GM12878 (cell line): ENCODE results near the gene LTK.

Source experiments
- CTCF ChIP-seq, 3 experiments: IDR thresholded peaks in 2 of 3; conservative IDR thresholded peaks in 1 of 3; 2 replicates each; pipeline ENCODE4 v1.5.1; 2011; ENCODE audit warnings: low read depth in 3 of 3, low read length in 3 of 3, mild to moderate bottlenecking in 3 of 3, control low read depth in 2 of 3, moderate library complexity in 2 of 3, inconsistent platforms in 1 of 3, mixed read lengths in 1 of 3; ENCODE audit not compliant: control insufficient read depth in 2 of 3, insufficient read depth in 1 of 3; ENCODE audit errors: extremely low read depth in 1 of 3
- PAX5 ChIP-seq: IDR thresholded peaks from 2 replicates; pipeline ENCODE4 v1.6.1; 2011; ENCODE audit warnings: low read depth, low read length, borderline replicate concordance
- POLR2A ChIP-seq: IDR thresholded peaks from 2 replicates; pipeline ENCODE4 v1.6.1; 2011; ENCODE audit warnings: low read depth, mild to moderate bottlenecking, low read length
- RAD51 ChIP-seq: fragments of 450-650 bp; IDR thresholded peaks from 2 replicates; pipeline ENCODE4 v1.6.1; 2016; ENCODE audit warnings: moderate library complexity, mild to moderate bottlenecking, inconsistent platforms
- REST ChIP-seq: IDR thresholded peaks from 2 replicates; pipeline ENCODE4 v1.6.1; 2012; ENCODE audit warnings: mild to moderate bottlenecking, low read depth, low read length
- SMARCA5 ChIP-seq: fragments of 450-650 bp; IDR thresholded peaks from 2 replicates; pipeline ENCODE4 v1.6.1; 2017; ENCODE audit warnings: mild to moderate bottlenecking
- TCF12 ChIP-seq: IDR thresholded peaks from 2 replicates; pipeline ENCODE4 v1.6.1; 2011; ENCODE audit warnings: low read depth, mild to moderate bottlenecking, low read length
- ZZZ3 ChIP-seq: IDR thresholded peaks from 2 replicates; pipeline ENCODE4 v1.6.1; 2011; ENCODE audit warnings: low read depth; ENCODE audit not compliant: control insufficient read depth, insufficient read length
- TF ChIP-seq, protein P1 (sequence below): IDR thresholded peaks from 2 replicates; pipeline ENCODE4 v1.6.1; 2011; ENCODE audit warnings: borderline replicate concordance, low read depth, mild to moderate bottlenecking, moderate library complexity, mixed read lengths, low read length; ENCODE audit not compliant: insufficient read depth; ENCODE audit errors: extremely low read length

DNA sequence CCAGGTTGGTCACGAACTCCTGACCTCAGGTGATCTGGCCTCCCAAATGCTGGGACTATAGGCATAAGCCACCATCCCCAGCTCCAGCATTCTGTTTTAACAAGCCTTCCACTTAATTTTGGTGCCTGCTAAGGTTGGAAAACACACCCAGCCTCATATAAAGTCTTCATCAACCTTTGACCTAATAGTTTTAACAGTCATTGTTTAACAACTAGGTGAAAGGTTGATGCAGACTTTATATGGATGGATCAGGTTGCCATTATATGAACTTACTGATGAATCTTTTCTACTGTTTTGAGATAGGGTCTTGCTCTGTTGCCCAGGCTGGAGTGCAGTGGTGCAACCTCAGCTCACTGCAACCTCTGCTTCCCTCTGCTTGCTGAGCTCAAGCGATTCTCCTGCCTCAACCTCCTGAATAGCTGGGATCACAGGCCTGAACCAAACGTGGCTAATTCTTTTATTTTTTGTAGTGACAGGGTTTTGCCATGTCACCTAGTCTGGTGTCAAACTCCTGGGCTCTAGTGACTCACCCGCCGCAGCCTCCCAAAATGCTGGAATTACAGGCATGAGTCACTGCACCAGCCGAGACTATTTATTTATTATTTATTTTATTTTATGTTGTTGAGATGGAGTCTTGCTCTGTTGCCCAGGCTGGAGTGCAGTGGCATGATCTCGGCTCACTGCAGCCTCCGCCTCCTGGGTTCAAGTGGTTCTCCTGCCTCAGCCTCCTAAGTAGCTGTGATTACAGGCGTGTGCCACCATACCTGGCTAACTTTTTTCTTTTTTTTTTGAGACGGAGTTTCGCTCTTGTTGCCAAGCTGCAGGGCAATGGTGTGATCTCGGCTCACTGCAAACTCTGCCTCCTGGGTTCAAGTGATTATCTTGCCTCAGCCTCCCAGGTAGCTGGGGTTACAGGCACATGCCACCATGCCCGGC, 33.5 kb upstream of the LTK start:
- TF ChIP-seq REST (no peak), SMARCA5 (no peak), CTCF (IDR thresholded peaks at IDR 0.05 in 2 of 3, conservative IDR thresholded peaks at IDR 0.05 in 1 of 3; ENCODE audit: control insufficient read depth in 2 of 3, extremely low read depth in 1 of 3, insufficient read depth in 1 of 3, low read depth in 3 of 3, low read length in 3 of 3) (no peak), PAX5 (no peak), POLR2A (no peak), ZZZ3 (no peak), TCF12 (no peak), RAD51 (no peak)
- TF ChIP-seq, protein P1, sequence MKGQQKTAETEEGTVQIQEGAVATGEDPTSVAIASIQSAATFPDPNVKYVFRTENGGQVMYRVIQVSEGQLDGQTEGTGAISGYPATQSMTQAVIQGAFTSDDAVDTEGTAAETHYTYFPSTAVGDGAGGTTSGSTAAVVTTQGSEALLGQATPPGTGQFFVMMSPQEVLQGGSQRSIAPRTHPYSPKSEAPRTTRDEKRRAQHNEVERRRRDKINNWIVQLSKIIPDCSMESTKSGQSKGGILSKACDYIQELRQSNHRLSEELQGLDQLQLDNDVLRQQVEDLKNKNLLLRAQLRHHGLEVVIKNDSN: no peak
